Kidney epithelial cell (primary cell): ENCODE measurements around the gene PPARG. TPM values are rescaled to one million over a fixed set of nuclear protein-coding genes. Genes with fewer than 3 reads are reported as not detected.

ENCODE experiments used
- DNase-seq: peaks from one replicate; pipeline ENCODE4 v3.0.0-alpha.2; 2010; ENCODE audit warnings: low read depth
- H3K27me3 ChIP-seq: 2 replicates; pipeline ENCODE4 v1.6.0; 2011; ENCODE audit warnings: low read length; ENCODE audit not compliant: control insufficient read depth, insufficient read depth
- H3K36me3 ChIP-seq: 2 replicates; pipeline ENCODE4 v1.5.1; 2011; ENCODE audit warnings: low read length; ENCODE audit not compliant: control insufficient read depth, insufficient read depth
- H3K4me3 ChIP-seq: 2 replicates; pipeline ENCODE4 v1.5.1; 2011; ENCODE audit warnings: low read depth, mild to moderate bottlenecking, control low read depth, low read length
- total RNA-seq: library from RNA; depleted of rRNA; stranded (reverse); fragments of >200 nt; gene quantifications from 2 replicates; pipeline ENCODE4 v1.2.3, GENCODE V29; 2015
- TF ChIP-seq, protein P1 (sequence below): IDR thresholded peaks from 2 replicates; pipeline ENCODE4 v1.5.1; 2011; ENCODE audit warnings: mild to moderate bottlenecking, moderate library complexity, low read length, control low read depth, inconsistent platforms; ENCODE audit not compliant: insufficient read depth, poor library complexity, severe bottlenecking

The PPARG gene
- total RNA-seq, 1 donor from 2014 or later: 14.7 TPM

DNA sequence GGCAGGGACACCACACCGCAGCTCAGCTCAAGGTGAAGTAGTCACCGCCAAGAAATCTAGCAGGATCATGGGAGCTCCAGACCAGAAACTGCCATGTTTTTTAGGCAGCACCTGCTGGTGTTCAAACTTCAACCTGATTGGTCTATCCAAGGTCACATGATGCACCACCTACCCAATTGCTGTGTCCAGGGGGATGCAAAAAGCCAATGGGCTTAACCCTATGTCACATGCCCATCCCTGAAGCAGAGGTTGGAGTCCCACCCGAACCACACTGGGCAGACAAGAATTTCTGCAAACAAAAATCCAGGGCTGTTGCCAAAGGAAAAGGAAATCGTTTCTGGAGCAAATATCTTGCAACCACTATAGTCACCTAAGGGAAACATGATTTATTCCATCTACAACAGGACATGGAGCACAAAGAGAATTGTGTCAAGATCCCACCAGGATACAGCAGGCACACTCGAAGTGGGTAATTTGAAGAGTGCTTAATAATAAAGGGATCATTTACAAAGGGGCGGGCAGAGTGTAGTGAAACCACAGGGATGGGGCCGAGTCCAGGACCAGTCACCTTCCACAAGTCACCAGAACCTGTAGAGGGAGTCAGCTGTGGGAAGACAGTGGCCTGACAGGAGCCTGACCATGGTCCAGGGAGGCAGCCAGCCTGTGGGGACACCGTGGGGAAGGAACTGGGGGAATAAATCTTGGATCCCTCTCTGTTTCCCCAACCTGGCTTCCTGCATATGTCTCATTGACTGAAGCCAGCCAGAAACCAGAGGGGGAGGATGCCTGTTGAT, 161.2 kb downstream of the PPARG start:
- TF ChIP-seq, protein P1, sequence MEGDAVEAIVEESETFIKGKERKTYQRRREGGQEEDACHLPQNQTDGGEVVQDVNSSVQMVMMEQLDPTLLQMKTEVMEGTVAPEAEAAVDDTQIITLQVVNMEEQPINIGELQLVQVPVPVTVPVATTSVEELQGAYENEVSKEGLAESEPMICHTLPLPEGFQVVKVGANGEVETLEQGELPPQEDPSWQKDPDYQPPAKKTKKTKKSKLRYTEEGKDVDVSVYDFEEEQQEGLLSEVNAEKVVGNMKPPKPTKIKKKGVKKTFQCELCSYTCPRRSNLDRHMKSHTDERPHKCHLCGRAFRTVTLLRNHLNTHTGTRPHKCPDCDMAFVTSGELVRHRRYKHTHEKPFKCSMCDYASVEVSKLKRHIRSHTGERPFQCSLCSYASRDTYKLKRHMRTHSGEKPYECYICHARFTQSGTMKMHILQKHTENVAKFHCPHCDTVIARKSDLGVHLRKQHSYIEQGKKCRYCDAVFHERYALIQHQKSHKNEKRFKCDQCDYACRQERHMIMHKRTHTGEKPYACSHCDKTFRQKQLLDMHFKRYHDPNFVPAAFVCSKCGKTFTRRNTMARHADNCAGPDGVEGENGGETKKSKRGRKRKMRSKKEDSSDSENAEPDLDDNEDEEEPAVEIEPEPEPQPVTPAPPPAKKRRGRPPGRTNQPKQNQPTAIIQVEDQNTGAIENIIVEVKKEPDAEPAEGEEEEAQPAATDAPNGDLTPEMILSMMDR: no peak
- no peak for DNase-seq
- H3K36me3 ChIP-seq: no peaks in the 10 kb centered on the region
- H3K4me3 ChIP-seq: no peak overlapping the region
- H3K27me3 ChIP-seq: no peaks in the 10 kb centered on the region

DNA sequence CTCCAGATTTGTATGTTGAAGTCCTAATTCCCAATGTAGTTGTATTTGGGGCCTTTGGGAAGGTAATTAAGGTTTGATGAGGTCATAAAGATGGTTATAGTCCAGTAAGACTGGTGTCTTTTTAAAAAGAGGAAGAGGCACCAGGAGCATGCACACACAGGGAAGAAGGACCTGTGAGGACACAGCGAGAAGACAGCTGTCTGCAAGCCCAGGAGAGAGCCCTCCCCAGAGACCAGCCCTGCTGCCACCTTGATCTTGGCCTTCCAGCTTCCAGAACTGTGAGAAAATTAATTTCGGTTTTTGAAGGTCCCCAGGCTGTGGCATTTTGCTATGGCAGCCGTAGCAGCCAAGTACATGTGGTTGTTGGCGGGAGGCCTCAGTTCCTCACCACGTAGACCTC, 162.6 kb downstream of the PPARG start:
- Histone ChIP-seq H3K27me3 (no peaks in the 10 kb centered on the region), H3K4me3 (no peak overlapping the region), H3K36me3 (no peaks in the 10 kb centered on the region)
- TF ChIP-seq, protein P1: no peak
- DNase-seq: no peak

DNA sequence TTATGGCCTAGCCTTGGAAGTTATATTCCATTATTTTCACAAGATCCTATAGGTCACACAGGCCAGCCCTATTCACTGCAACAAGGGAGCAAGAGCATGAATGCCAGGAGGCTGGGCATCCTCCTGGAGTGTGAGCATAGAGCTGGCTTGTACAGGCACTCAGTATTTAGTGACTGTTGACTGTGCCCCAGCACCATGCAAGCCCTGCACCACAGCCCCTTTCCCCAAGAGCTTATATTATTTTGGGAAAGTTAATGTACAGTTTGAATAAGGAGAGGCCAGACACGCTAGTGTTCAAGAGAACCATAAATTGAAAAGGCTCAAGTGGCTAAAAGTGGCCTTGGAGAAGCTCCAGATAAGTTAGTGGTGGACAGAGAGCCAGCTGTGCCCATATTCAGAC, 163.1 kb downstream of the PPARG start:
- DNase-seq: no peak
- H3K4me3 ChIP-seq: no peak overlapping the region
- H3K27me3 ChIP-seq: no peaks in the 10 kb centered on the region
- TF ChIP-seq, protein P1: no peak
- H3K36me3 ChIP-seq: no peaks in the 10 kb centered on the region

DNA sequence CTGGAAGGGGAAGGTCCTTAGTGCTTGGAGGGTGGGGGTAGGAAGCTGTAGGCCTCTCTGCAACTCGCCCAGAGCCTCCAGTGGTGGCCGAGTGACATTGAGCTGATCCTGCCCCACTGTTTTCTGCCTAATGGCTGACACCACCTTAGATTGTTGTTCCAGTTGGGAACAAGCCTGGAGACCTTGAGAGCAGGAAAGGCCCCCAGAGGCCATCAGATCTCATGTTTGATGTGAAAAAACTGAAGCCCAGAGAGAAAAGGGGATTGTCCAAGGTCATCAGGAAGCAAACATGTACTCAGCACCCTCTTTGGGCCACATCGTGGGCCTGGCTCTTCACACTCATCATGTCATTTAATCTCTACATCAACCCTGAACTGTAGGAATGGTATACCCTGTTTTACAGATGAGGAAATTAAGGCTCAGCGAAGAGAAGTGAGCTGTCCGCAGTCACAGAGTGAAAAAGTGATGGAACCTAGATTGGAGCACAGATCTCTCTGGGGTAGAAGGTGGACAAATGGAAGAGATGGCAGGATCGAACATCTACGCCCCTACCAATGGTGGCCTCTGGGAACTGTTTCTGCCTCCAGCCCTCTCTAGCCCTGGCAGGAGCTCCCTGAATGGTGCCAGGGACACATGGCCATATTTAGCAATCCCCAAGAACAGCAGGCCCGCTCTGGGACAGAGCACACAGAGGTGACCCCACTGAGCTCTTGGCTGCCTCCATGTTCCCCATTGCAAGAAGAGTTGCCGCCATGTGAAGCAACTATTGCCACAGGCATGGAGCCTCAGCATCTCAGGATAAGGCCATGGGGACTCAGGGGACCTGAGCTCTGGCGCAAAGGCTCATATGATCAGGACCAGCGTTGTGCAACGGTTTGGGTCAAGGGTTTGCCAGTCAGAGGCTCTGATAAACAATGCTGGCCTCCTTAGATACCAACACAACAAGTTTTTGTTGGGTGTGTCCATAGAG, 163.8 kb downstream of the PPARG start:
- DNase-seq: no peak
- Histone ChIP-seq H3K4me3 (no peak overlapping the region), H3K36me3 (no peaks in the 10 kb centered on the region), H3K27me3 (no peaks in the 10 kb centered on the region)
- TF ChIP-seq, protein P1: no peak

DNA sequence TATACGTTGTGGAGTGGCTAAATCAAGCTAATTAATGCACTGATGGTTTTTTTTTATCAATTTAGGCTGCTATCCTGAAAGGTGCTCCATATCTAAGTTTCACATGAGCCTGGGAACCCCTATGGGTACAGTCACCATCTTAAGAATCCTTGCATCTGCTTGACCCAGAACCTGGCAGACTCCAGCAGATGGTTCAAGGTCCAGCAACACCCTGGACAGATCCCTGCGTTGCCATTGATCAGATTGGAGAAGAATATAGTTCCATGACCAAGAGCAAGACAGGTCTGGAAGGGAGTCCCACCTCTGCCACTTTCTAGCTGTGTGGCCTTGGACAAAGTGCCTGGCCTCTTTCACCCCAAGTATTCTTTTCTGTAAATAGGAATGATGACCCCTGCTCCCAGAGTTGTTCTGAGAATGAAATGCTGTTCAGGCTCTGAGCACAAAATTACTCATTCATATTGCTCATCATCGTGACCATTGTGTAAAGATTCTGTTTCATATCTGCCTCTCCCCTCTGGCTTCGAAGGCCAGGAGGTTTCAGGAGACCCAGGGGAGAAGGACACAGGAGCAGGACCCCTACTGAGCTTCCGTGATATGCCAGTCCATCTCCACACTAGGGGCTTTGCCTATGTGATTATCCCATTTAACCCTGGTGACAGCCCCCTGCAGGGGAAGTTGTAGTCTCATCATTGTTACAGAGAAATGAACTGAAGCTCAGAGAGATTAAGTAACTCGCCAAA, 165.4 kb downstream of the PPARG start:
- H3K27me3 ChIP-seq: no peaks in the 10 kb centered on the region
- no peak overlapping the region for H3K4me3 ChIP-seq
- TF ChIP-seq, protein P1: no peak
- DNase-seq: no peak
- H3K36me3 ChIP-seq: no peaks in the 10 kb centered on the region
